GM12878 (cell line): ENCODE results near the gene CDC42EP1.

ENCODE experiments used
- CBFB ChIP-seq: IDR thresholded peaks from 2 replicates; pipeline ENCODE4 v1.6.1; 2016; ENCODE audit warnings: antibody characterized with exemption, low read depth
- CHD2 ChIP-seq: IDR thresholded peaks from 2 replicates; pipeline ENCODE4 v1.6.1; 2011; ENCODE audit warnings: low read depth, low read length, improper control_type of control experiment, borderline replicate concordance
- CTCF ChIP-seq, 3 experiments: IDR thresholded peaks in 2 of 3; conservative IDR thresholded peaks in 1 of 3; 2 replicates each; pipeline ENCODE4 v1.5.1; 2011; ENCODE audit warnings: low read depth in 3 of 3, low read length in 3 of 3, mild to moderate bottlenecking in 3 of 3, control low read depth in 2 of 3, moderate library complexity in 2 of 3, inconsistent platforms in 1 of 3, mixed read lengths in 1 of 3; ENCODE audit not compliant: control insufficient read depth in 2 of 3, insufficient read depth in 1 of 3; ENCODE audit errors: extremely low read depth in 1 of 3
- ELK1 ChIP-seq: IDR thresholded peaks from 2 replicates; pipeline ENCODE4 v1.6.1; 2012; ENCODE audit warnings: low read depth, low read length, improper control_type of control experiment
- EZH2 ChIP-seq: IDR thresholded peaks from 2 replicates; pipeline ENCODE4 v1.6.1; 2012; ENCODE audit warnings: low read depth, mild to moderate bottlenecking, control low read depth, inconsistent platforms, low read length, borderline replicate concordance; ENCODE audit not compliant: control insufficient read depth
- HDGF ChIP-seq: fragments of 450-650 bp; IDR thresholded peaks from 2 replicates; pipeline ENCODE4 v1.6.1; 2016; ENCODE audit warnings: antibody characterized with exemption
- IKZF2 ChIP-seq, 2 experiments: fragments of 450-650 bp; IDR thresholded peaks; 2 replicates each; pipeline ENCODE4 v1.6.1; 2017; ENCODE audit warnings: mild to moderate bottlenecking in 2 of 2, moderate library complexity in 2 of 2
- POLR2AphosphoS5 ChIP-seq: IDR thresholded peaks from 2 replicates; pipeline ENCODE4 v1.6.1; 2011; ENCODE audit warnings: mild to moderate bottlenecking, low read length, inconsistent platforms
- POU2F2 ChIP-seq: IDR thresholded peaks from 3 replicates; pipeline ENCODE4 v1.6.1; 2011; ENCODE audit warnings: low read depth, mild to moderate bottlenecking, low read length, borderline replicate concordance
- RFX5 ChIP-seq: IDR thresholded peaks from 2 replicates; pipeline ENCODE4 v1.6.1; 2011; ENCODE audit warnings: low read depth, low read length, improper control_type of control experiment
- RUNX3 ChIP-seq: IDR thresholded peaks from 2 replicates; pipeline ENCODE4 v1.6.1; 2012; ENCODE audit warnings: low read length, inconsistent platforms
- TAF1 ChIP-seq: IDR thresholded peaks from 2 replicates; pipeline ENCODE4 v1.6.1; 2011; ENCODE audit warnings: mild to moderate bottlenecking, low read depth, low read length, borderline replicate concordance
- TCF7 ChIP-seq: IDR thresholded peaks from 2 replicates; pipeline ENCODE4 v1.6.1; 2014; ENCODE audit warnings: antibody characterized with exemption, borderline replicate concordance
- TF ChIP-seq, protein P1 (sequence below): fragments of 450-650 bp; IDR thresholded peaks from 2 replicates; pipeline ENCODE4 v1.6.1; 2016; ENCODE audit warnings: mild to moderate bottlenecking

- TF ChIP-seq CTCF (IDR thresholded peaks at IDR 0.05 in 2 of 3, conservative IDR thresholded peaks at IDR 0.05 in 1 of 3; ENCODE audit: control insufficient read depth in 2 of 3, extremely low read depth in 1 of 3, insufficient read depth in 1 of 3, low read depth in 3 of 3, low read length in 3 of 3) (no peak), POLR2AphosphoS5 (no peak), ELK1 (no peak), HDGF (no peak), IKZF2 (IDR thresholded peaks at IDR 0.05) (no peak), POU2F2 (no peak), TCF7 (no peak), CBFB (no peak), CHD2 (no peak), RUNX3 (no peak), EZH2 (no peak), TAF1 (no peak), RFX5 (no peak)
- TF ChIP-seq, protein P1, sequence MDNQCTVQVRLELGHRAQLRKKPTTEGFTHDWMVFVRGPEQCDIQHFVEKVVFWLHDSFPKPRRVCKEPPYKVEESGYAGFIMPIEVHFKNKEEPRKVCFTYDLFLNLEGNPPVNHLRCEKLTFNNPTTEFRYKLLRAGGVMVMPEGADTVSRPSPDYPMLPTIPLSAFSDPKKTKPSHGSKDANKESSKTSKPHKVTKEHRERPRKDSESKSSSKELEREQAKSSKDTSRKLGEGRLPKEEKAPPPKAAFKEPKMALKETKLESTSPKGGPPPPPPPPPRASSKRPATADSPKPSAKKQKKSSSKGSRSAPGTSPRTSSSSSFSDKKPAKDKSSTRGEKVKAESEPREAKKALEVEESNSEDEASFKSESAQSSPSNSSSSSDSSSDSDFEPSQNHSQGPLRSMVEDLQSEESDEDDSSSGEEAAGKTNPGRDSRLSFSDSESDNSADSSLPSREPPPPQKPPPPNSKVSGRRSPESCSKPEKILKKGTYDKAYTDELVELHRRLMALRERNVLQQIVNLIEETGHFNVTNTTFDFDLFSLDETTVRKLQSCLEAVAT: no peak
Observed at GRCh38 chr22:37519268-37520195, 40.7 kb upstream of the CDC42EP1 start, which contains the start of gene CARD10.
